GM19025 (cell line): Measurements from ENCODE around the gene GRID1.

Source experiments
- ATAC-seq: cut with Tn5 transposase; IDR thresholded peaks from one replicate; pipeline ENCODE4 v1.9.1; 2021; ENCODE audit warnings: mild to moderate bottlenecking, low read depth, moderate library complexity; ENCODE audit not compliant: unreplicated experiment

The GRID1 gene

GRCh38 chr10:86295791-86296190 lies 70.8 kb downstream of the GRID1 start:
- no peak for ATAC-seq

DNA sequence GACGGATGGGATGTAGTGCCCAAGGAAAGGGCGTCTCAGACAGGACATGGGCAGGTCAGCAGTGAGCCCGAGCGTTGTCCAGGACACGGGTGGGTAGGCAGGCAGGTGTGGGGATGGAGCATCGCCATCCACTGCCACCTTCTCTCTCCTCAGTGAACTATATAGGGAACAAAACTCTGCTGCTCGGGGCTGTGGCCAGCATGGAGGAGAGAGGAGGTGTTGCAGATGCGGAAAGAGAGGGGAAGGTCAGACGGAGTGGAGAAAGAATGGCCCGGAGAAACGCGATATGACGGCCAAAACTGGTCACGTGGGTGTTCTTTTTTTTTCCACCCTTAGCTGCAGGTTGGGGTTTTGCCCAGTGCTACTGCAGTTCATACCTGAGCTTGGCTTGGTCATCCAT lies 71.2 kb downstream of the GRID1 start:
- no peak for ATAC-seq

GRCh38 chr10:86294346-86295265 lies 72.0 kb downstream of the GRID1 start:
- no peak for ATAC-seq

GRCh38 chr10:86293396-86293791 lies 73.2 kb downstream of the GRID1 start:
- ATAC-seq, result no peak

DNA sequence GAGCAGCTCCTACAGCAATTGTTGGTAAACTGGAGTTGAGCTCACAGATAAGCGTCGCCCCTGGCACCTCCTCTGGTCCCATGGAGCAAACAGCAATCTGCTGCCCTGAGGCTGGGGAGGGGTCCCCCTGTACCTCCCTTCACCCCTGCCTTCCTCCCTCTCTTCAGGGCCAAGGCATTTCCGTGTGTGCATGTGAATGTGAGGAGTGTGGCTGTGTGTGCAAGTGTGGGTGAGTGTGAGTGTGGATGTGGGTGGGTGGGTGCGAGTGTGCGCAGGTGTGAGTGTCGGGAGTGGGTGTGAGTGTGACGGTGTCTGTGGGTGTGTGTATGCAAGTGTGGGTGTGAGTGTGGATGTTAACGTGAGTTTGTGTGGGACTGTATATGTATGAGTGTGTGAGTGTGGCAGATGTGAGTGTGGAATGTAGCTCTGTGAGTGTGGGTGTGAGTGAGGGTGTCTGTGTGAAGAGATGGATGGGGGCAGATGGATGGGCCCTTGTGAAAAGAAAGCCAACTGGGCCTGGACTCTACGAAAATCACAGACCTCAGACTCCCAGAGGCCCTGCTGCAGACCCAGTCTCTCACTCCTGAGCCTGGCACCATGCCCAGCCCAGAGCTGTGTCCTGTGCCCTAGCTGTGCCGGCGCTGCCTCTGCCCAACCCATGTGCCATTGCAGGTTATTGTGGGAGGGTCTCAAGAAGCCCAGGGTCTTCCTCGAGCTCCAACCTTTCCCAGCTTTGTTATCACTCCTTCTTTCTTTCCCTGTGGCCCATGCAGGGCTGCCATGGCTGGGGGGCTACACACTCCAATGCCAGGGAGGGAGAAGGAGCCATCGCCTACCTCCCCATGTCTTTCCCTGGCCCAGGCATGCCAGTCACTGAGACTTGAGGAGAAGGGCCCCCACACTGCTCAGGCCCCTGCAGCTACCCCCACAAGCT lies 73.9 kb downstream of the GRID1 start:
- no peak for ATAC-seq

GRCh38 chr10:86291616-86292340 lies 74.8 kb downstream of the GRID1 start:
- no peak for ATAC-seq

GRCh38 chr10:86290933-86291615 lies 75.5 kb downstream of the GRID1 start:
- no peak for ATAC-seq

- ATAC-seq, result no peak
Measured at GRCh38 chr10:86289577-86289868, 77.1 kb downstream of the GRID1 start.

DNA sequence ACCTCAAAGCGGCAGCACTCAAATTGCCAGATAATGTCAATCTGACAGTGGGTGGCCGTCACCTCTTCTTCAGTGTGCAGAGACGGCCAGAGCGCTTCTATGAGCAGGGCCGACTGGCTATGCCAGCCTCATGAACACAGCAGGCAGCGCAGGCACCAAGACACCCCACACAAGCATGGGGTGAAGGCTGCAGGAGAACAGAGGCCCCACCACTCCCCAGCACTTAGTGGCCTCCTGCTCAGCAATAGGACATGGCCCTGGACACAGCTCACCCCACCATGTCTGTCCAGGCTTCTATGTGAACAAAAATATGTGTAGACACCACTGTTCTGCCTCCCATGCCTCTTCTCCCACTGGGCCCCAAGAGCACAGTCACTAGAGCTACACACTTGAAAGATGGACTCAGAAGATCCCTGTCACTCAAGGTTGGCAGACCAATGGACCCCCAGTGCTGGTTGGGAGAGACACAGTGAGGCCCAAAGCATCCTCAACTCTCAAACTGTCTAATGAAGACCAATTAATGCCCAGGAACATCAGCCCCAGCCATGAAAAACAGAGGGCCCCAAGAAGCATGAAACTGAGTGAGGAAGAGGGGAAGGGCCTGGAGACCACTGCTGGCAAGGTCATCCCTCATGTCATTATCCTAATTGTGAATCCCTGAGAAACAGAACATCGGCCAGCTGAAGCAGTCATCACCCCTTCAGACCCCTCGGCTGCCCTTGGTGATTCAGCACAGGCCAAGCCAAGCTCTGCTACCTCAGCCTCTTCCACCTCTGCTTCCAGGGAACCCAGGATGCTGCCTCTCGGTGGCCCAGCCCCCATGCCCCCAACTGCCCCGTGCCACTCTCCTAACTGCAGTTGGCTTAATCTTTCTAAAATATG lies 77.7 kb downstream of the GRID1 start:
- ATAC-seq, result no peak

DNA sequence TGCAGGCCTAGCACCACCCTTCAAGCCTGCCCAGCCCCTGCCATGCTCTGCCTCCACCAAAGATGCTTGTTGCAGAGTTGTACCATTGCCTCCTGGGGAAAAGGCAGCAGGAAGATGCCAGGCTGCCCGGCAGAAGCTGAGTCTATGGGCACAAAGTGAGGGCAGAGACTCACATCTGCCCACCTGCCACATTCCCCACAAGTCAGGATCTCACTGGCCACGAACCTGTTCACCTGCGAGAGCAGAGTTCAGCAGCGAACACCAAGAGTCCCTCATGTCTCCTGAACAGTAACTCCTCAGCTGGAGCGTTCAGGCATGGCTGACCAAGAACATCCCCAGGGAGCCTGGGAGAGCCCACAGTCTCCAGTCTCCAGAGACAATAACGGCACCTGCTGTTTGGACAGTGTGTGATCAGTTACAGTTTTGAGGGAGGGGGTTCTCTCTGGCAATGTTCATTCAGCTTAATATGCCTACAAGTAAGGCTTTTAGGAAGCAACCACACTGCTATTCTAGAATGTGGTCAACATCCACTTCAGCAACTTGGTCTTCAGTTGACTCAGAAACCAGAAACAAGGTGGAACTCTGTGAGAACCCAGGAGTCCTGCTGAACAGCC lies 78.5 kb downstream of the GRID1 start:
- no peak for ATAC-seq

DNA sequence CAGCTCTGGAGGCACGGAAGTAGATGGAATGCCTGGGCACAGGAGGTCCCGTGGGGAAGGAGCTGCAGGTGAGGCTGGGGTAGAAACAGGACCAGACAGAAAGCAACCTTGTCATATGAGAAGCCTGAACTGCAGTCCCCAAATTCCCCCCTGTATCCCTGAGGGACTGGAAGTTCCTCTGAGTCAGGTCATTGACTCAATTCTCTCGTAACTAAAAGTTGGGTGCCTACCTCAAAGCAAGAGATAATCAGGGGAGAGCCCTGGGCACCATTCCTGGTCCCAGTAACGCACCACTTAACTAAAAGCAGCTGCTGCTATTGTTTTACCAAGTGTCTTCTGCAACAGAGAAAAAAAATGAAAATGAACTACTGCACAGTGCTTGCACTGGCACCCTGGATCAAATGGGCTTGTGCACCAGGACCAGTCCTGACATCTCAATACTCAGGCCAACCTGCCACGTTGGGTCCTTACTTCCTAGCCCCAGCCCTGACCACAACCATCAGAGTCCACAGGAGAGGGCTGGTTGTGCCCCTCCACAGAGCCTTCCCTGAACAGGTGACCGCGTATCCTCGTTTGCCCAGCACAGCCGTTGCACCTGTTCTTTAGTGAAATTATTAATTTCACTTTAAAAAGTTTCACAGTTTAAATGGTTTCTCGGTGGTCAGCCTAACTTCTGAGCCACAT lies 79.3 kb downstream of the GRID1 start:
- ATAC-seq, result no peak

- ATAC-seq, result no peak
Measured at GRCh38 chr10:86286236-86287109, 80.1 kb downstream of the GRID1 start.

- ATAC-seq, result no peak
Measured at GRCh38 chr10:86285136-86285790, 81.3 kb downstream of the GRID1 start.

- no peak for ATAC-seq
Measured at GRCh38 chr10:86284355-86285105, 82.1 kb downstream of the GRID1 start.

DNA sequence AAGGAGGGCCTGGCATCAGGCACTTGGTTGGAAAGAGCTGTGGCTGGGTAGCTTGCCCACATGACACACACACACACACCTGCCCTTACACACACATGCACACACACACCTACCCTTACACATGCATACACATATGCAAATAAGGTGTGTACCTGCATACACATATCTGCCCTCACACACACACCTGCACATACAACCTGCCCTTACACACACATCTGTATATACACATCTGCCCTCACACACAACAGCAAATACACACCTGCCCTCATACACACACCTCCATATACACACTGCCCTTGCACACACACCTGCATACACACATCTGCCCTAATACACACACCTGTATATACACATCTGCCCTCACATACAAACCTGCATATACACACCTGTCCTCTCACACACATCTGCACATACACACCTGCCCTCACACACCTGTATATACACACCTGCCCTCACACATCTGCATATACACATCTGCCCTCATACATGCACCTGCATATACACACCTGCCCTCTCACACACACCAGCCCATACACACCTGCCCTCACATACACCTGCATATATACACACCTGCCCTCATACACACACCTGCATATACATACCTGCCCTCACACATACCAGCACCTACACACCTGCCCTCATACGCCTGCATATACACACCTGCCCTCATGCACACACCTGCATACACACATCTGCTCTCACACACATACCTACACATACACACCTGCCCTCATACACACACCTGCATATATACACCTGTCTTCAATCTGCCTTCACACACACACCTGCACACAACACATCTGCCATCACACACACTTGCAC lies 82.9 kb downstream of the GRID1 start:
- ATAC-seq, result no peak
